ENCODE data around the gene INSL3.
"Not testable (repeated sequence)": the region's sequence is repeated elsewhere in the genome, so short reads cannot be mapped to it uniquely, and the experiment has no call there.

The INSL3 gene

DNA sequence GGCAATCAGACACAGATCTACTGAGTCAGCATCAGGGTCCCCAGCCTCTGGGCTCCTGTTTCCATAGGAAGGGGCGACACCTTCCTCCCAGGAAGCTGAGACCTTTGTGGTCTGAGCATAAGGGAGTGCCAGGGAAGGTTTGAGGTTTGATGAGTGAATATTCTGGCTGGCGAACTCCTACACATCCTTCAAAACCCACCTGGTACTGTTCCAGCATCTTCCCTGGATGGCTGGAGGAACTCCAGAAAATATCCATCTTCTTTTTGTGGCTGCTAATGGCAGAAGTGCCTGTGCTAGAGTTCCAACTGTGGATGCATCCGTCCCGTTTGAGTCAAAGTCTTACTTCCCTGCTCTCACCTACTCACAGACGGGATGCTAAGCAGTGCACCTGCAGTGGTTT, 9.2 kb downstream of the INSL3 start:
- DNase-seq: no peak

GRCh38 chr19:17811681-17812080, 9.6 kb downstream of the INSL3 start:
- no peak for DNase-seq

- no peak for DNase-seq
Measured at GRCh38 chr19:17811103-17811502, 10.2 kb downstream of the INSL3 start.

DNA sequence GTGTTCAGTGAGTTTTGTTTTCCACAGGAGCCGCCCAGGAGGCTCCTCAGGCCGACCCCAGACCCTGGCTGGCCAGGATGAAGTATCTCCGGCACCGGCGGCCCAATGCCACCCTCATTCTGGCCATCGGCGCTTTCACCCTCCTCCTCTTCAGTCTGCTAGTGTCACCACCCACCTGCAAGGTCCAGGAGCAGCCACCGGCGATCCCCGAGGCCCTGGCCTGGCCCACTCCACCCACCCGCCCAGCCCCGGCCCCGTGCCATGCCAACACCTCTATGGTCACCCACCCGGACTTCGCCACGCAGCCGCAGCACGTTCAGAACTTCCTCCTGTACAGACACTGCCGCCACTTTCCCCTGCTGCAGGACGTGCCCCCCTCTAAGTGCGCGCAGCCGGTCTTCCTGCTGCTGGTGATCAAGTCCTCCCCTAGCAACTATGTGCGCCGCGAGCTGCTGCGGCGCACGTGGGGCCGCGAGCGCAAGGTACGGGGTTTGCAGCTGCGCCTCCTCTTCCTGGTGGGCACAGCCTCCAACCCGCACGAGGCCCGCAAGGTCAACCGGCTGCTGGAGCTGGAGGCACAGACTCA, 13.5 kb downstream of the INSL3 start:
- no peak for DNase-seq

DNA sequence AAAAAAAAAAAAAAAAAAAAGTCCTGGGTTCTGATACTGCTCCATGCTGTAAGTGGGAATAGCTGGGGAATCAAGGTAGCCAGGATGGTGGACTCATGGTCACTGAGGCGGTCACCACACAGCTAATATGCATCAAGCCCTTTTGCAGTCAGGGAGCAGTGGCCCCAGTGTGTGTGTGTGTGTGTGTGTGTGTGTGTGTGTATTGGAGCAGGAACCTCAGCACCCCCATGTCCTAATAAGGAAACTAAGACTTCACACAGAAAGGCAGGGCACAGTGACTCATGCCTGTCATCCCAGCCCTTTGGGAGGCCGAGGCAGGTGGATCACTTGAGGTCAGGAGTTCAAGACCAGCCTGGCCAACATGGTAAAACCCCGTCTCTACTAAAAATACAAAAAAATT, 14.4 kb downstream of the INSL3 start:
- peak in 1 of 5 donors; percentile 57 for DNase-seq

DNA sequence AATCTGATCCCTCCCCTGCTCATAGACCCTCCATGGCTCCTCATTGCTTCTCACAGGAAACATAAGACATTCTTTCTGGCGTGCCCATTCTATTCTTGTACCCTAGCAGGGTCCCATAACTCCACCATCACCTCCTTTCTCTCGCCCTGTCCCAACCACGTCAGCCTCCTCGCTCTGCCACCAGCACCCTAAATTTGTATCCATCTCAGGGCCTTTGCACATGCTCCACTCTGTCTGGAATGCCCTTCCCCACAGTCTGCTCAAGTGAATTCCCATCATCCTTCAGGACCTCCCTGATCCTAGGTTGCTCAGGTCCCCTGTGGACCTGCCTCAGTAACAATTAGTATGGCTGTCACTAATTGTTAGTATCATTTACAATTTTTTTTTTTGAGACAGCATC, 15.9 kb downstream of the INSL3 start:
- no peak for DNase-seq

DNA sequence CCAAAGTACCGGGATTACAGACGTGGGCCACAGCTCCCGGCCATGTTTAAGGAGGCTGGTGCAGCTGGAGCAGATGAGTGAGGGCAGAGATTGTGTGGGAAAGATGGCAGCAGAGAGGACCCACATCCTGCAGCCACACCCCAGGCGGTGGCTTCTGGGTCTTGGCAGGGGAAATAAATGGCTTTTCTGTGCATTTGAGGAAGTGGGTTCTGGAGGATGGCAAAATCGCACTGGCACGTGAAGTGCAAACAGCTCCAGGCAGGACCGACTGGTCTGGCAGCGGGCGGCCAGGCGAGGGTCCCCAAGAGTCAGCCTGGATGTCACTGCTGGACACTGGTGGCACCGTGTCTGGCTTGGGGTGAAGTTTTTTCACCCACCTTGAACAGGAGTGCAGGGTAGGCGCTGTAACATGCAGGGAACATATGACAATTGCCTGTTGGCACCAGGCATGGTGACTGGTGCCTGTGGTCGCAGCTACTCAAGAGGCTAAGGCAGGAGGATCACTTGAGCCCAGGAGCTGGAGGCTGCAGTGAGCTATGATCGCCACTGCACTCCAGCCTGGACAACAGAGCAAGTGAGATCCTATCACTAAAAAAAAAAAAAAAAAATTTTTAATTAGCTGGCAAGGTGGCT, 17.9 kb downstream of the INSL3 start:
- peak in 1 of 5 donors; percentile 81 for DNase-seq

DNA sequence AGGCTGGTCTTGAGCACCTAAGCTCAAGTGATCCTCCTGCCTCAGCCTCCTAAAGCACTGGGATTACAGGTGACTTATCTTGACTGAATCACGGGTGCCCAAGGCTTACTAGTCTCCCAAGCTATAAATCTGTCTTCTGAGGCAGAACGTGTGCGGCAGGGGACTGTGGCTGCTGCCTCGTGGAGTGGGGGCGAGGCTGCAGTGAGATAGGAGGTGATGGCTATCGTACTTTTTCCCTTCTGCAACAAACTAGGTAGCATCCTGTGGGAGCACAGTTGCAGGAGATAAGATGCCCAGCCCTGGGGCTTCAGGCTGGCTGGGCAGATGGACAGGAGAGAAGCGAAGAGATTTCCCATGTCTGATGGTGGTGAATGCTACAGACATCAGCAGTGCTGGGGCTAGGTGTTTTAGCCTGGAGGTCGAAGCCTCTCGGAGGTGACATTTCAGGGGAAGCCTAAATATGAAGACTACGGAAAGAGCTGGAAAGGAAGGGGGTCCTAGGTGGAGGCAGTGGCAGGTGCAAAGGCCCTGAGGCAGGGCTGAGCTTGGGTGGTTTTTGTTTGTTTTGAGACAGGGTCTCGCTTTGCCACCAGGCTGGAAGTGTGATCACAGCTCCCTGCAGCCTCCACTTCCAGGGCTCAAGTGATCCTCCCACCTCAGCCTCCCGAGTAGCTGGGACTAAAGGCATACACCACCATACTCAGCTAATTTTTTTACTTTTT, 19.0 kb downstream of the INSL3 start:
- no peak for DNase-seq

DNA sequence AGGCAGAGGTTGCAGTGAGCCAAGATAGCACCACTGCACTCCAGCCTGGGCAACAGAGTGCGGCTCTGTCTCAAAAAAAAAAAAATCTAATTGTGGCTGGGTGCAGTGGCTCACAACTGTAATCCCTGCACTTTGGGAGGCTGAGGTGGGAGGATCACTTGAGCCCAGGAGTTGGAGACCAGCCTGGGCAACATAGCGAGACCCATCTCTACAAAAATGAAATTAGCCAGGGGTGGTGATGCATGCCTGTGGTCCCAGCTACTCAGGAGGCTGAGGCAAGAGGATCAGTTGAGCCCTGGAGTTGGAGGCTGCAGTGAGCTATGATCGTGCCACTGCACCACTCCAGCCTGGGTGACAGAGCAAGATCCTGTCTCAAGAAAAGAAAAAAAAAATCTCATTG, 22.7 kb downstream of the INSL3 start:
- DNase-seq: not testable (repeated sequence)

DNA sequence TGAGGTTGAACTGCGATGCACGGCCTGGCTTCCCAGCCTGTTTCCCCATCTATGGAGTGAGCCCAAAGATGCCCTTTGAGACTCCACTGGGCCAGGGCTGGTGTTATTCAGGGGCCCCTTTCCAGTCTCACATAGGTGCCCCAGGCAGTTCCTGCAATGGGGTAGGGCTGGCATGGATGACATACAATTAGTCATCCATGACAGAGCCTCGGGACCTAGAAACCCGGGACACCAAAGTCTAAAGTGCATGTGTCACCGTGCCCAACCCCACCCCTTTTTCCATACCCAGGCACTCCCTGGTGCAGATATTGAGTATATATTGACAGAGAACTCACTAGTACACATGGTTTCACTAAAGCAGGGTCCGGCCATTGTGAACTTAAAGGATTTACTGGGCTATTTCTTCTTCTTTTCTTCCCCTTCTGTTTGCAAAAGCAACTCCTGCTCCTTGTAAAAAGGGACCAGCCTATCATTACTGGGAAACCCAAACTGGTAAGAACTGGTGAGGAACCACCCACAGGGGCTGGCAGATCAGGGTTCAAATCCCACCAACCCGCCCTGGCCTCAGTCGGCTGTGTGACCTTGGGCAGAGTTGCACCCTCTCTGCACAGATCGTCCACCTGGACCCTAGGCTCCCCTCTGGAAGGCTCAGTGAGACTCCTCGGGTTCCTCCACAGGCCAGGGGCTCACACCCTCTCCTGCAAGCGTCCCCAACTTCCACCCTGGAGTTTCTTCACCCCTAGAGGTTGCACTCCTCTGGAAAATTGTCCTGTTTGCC, 23.7 kb downstream of the INSL3 start:
- DNase-seq: no peak

DNA sequence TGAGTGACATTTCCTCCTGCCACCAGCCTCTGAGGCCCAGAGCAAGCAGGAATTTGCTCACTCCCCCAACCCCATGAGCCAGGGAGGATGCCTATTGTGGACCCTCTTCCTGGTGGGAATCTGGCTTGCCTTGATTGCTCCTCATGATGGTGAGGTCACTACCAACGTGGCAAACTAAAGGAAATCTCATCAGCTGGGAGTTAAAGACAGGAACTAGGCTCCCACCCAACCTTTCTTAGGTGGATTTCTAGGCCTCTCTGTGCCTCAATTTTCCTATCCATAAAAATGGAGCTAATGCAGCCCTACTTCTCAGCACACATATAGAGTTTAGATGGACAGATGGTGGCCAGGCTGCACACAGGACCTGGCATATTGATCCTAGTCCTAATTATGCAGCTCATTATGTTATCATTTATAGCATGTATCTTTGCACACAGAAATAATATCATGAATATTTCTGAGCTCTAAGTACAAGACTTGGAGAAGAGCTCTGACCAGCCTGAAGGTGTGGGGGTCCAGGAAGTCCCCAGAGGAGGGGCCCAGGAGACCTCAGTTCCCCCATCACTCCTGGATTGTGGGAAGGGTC, 24.4 kb downstream of the INSL3 start:
- DNase-seq: no peak

DNA sequence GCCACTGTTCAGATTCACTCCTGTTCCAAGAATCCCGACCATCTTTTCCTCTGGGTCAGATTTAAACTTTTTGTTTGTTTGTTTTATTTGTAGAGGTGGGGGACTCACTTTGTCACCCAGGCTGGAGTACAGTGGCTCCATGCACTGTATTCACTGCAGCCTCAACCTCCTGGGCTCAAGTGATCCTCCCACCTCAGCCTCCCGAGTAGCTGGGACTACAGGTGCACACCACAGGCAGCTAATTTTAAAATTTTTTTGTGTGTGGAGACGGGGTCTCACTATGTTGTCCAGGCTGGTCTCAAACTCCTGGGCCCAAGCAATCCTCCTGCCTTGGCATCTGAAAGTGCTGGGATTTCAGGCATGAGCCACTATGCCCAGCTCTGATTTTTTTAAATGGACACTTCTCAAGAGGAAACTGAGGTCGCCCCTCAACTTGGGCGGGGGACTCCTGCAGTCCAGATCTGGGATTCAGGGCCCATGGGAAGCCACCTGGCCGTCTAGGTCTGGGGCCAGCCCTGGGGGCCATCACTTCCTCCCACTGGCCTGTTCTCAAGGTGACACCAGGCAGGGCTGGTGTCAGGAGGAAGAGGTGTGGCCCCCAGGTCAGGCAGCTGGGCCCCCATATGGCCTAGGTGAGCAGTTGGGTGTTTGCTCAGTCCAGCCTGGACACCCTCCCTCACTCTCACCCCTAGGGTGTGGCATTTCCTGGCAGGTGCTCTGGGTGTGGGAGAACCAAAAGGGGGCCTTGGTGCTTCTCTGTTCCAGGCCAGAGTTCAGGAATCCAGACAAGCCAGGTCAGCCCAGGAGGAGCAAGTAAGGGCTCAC, 25.1 kb downstream of the INSL3 start:
- DNase-seq: no peak

DNA sequence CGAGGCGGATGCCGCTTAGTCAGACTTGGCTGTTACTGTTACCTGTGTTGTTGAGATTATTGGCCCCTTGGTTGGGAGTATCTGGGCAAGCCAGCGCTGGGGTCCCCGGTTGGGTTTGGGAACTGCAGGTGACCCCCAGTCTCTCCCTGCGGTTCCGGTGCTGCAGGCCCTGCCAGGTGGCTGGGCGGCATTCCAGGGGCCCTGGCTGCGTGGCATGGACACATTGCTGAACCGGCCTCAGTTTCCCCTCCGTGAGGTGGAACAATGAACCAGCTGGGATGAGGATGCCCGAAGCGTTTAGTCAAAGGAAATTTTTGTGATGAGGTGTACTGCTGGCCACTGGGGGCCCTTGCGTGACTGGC, 25.8 kb downstream of the INSL3 start:
- no peak for DNase-seq

GRCh38 chr19:17794731-17795494, 26.4 kb downstream of the INSL3 start, which contains the start of gene B3GNT3:
TSS of gene B3GNT3 (plus strand) at chr19:17795138. CDS start at chr19:17807808, 12,670 bp downstream.
- peak in 3 of 5 donors; percentile 19 to 36 (median 28) for DNase-seq

DNA sequence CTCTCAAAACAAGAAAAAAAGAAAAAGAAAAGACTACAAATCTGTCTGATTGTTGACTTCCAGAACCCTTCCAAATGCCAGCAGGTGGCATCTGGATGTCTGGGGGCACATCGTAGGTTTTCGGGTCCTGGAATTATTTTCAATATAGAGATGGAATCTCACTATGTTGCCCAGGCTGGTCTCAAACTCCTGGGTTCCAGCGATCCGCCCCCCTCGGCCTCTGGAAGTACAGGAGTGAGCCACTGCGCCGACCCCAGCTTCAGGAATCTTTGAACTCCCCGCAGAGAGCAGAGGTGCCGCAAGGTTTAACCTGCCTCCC, 26.9 kb downstream of the INSL3 start:
- DNase-seq: no peak

DNA sequence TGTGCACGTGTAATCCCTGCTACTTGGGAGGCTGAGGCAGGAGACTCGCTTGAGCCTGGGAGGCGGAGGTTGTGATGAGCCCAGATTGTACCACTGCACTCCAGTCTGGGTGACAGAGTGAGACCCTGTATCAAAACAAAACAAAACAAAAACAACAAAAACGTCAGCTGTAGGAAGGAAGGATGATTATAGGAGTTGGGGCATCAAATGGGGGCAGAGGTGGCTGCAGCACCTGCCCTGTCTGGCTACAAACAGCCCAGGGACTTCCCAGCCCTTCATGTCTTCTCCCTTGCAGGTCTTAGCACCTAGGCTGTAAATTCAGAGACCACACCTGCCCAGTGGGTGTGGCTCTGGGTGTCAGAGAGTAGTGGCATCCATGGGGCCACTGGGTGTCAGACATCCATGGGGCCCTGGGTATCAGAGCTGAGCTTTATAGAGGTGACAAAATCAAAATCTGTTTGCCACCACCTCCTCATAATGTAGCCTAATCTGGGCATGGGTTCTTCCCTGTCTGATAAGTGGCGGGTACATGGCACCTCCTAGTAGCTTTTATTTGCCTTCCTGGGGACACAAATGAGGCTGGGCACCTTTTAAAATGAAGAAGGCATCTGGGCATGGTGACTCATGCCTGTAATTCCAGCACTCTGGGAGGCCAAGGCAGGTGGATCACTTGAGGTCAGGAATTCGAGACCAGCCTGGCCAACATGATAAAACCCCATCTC, 31.1 kb downstream of the INSL3 start:
- DNase-seq: no peak

DNA sequence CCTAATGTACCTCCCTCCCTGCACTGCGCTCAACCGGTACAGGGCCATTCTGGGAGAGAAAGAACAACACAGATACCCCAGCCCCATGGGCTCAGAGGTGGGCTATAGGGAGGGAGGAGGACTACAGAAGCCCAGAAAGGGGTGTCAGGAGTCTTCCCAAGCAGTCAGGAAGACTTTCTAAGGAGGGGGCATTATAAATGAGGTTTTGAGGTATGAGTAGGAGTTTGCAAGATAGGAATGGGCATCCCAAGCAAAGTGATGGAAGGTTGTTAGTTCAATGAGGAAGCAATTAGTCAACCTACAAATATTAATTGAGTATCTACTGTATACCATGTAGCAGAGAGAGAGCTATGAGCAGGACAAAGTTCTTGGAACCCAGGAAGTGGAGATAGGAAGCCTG, 32.7 kb downstream of the INSL3 start:
- no peak for DNase-seq

DNA sequence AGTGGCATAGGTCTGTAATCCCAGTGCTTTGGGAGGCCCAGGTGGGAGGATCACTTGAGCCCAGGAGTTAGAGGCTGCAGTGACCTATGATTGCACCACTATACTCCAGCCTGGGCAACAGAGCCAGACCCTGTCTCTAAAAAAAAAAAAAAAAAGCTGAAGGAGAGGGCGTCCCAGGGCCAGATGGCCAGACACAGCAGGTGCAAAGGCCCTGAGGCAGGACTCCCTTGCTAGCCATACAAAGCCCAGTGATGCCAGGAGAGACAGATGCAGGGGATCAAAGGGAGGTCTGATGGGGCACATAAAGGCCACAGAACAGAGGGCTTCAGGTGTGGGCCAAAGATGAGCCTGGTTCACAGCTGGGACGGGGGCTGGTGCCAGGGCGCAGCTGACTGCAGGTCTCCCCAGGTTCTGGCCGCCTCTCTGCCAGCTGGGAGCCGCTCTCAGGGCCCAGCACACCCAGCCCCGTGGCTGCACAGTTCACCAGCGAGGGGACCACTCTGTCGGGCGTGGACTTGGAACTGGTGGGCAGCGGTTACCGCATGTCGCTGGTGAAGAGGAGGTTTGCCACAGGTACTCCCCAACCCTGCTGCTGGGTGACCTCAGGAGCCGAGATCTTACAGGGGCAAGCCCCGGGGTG, 33.9 kb downstream of the INSL3 start:
- no peak for DNase-seq

DNA sequence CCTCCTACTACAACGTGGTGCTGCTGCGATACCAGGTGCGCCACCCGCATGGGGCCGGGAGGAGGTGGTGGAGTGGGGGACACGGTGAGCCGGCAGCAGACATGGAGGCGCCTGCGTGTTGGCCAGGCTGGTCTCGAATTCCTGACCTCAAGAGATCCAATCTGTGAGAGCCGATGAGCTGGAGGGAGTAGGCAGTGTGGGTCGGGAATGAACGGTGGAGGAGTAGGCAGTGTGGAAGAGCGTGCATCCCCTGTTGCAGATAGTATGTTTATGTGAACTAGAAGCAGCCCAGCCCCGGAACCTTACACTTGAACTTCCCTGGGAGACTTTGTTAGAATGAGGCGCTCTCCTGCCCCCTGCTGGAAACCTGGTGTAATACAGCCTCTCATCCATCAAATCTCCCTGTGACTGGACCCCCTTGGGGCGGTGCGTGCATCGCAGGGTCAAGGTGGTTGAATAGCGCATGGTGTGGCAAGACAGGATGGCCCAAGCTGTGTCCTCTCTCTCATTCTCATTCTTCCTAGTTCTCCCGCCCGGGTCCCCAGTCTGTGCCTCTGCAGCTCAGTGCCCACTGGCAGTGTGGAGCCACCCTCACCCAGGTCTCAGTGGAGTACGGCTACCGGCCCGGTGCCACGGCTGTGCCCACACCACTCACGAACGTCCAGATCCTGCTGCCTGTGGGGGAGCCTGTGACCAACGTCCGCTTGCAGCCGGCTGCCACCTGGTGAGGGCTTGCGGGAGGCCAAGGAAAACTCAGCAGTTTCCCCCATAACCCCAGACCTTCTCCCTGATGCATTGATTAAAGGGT, 36.9 kb downstream of the INSL3 start:
- DNase-seq: peak; percentile 23 to 72 (median 59)
